ENCODE data around the gene PSMG3.

Gene PSMG3

GRCh38 chr7:1542841-1543747 is 26.7 kb downstream of the PSMG3 start:
- no peak for FAIRE-seq

GRCh38 chr7:1542329-1542728 is 27.5 kb downstream of the PSMG3 start:
- FAIRE-seq = no peak

- no peak for FAIRE-seq
Measured at GRCh38 chr7:1541431-1542162, 28.2 kb downstream of the PSMG3 start.

GRCh38 chr7:1540776-1541271 is 29.0 kb downstream of the PSMG3 start:
- FAIRE-seq = no peak

GRCh38 chr7:1539882-1540775 is 29.7 kb downstream of the PSMG3 start:
- FAIRE-seq = no peak

GRCh38 chr7:1539181-1539881 is 30.5 kb downstream of the PSMG3 start:
- FAIRE-seq = no peak

GRCh38 chr7:1538544-1539180 is 31.2 kb downstream of the PSMG3 start:
- FAIRE-seq = no peak

GRCh38 chr7:1537535-1538412 is 32.1 kb downstream of the PSMG3 start:
- no peak for FAIRE-seq

- FAIRE-seq = peak; percentile 90
Measured at GRCh38 chr7:1536743-1537534, 32.9 kb downstream of the PSMG3 start.

GRCh38 chr7:1536455-1536742 is 33.4 kb downstream of the PSMG3 start:
- FAIRE-seq = peak; percentile 88

GRCh38 chr7:1535701-1536454 is 34.0 kb downstream of the PSMG3 start:
- no peak for FAIRE-seq

- FAIRE-seq = no peak
Measured at GRCh38 chr7:1535100-1535458, 34.8 kb downstream of the PSMG3 start.

GRCh38 chr7:1534330-1535099 is 35.3 kb downstream of the PSMG3 start:
- FAIRE-seq = no peak

GRCh38 chr7:1533547-1534329 is 36.1 kb downstream of the PSMG3 start:
- peak; percentile 85 for FAIRE-seq

GRCh38 chr7:1533255-1533546 is 36.6 kb downstream of the PSMG3 start:
- FAIRE-seq = no peak

- peak; percentile 87 for FAIRE-seq
Measured at GRCh38 chr7:1532456-1533254, 37.2 kb downstream of the PSMG3 start.

- FAIRE-seq = no peak
Measured at GRCh38 chr7:1531979-1532455, 37.8 kb downstream of the PSMG3 start.

Measured in G401.6 (cell line).